Stimulated activated CD4-positive, alpha-beta T cell treated with anti-CD3 and anti-CD28 coated beads, Interleukin-4, amount 100 ng/mL, for 4 hours (primary cell): ENCODE results near the gene RPS24.

Source experiments
- DNase-seq, 2 experiments: peaks; one replicate each; pipeline ENCODE4 v3.0.0-alpha.2; 2020

The RPS24 gene

GRCh38 chr10:78028438-78029268, 5.0 kb upstream of the RPS24 start:
- no peak for DNase-seq

GRCh38 chr10:78029269-78030226, 4.1 kb upstream of the RPS24 start, which contains the start of gene POLR3A:
Gene POLR3A (minus strand): TSS chr10:78029515. CDS start chr10:78029407, 108 bp downstream.
- DNase-seq = peak; percentile 88 to 91

GRCh38 chr10:78033387-78033636, 351 bp upstream of the RPS24 start:
- no peak for DNase-seq

GRCh38 chr10:78035025-78035424, 1.4 kb downstream of the RPS24 start:
- DNase-seq = no peak

- DNase-seq = no peak
These were observed 1.8 kb downstream of the RPS24 start for GRCh38 chr10:78035437-78035836.

- no peak for DNase-seq
These were observed 2.4 kb downstream of the RPS24 start for GRCh38 chr10:78035933-78036583.

- no peak for DNase-seq
These were observed 4.4 kb downstream of the RPS24 start for GRCh38 chr10:78038105-78038504.

DNA sequence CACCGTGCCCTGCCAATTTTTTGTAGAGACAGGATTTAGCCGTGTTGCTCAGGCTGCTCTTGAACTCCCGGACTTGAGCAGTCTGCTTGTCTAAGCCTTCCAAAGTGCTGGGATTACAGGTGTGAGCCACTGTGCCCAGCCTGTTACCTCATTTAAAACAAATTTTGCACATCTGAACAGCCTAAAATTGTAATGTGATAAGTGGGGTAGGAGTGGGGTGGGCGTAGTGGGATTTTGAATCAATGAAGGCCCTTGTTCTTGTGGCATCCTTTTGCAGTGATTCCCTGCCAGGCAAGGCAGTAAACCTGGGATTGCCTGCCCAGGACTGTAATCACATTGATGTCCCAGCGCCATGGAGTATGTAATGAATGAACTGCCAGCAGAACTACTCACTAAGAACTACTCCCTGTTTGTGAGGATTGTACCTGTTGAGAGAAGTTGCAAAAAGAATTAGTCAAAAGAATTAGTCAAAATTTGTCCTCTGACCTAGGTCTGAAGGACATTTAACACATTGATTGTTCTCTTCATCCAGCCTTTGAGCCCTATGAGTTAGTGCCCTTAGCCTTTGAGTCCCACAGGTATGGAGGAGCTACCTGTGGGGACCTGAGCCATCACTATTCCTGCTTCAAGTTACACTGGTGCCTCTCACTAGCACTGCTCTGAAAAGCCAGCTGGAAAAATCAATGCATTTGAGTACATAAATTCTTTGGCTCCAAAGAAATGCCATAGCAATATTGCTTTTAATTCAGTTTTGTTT, 5.3 kb downstream of the RPS24 start:
- no peak for DNase-seq

DNA sequence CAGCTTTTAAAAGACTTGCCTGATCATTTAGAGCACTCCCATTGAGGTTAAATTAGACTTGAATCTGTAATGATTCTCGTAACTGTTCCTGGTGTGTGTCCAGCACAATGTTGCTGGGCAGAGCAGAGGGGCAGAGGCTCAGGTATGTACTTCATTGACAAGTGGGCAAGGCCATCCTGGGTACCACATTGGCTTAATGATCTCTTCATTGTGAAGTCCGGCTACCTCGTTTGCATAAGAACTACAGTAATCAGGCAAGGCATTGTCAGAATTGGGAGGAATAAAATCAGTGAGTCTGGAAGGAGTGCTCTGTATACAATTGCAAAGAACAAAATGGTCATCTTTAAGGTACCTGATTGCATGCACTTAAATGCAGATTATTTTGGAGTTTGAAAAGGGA, 6.1 kb downstream of the RPS24 start:
- no peak for DNase-seq

DNA sequence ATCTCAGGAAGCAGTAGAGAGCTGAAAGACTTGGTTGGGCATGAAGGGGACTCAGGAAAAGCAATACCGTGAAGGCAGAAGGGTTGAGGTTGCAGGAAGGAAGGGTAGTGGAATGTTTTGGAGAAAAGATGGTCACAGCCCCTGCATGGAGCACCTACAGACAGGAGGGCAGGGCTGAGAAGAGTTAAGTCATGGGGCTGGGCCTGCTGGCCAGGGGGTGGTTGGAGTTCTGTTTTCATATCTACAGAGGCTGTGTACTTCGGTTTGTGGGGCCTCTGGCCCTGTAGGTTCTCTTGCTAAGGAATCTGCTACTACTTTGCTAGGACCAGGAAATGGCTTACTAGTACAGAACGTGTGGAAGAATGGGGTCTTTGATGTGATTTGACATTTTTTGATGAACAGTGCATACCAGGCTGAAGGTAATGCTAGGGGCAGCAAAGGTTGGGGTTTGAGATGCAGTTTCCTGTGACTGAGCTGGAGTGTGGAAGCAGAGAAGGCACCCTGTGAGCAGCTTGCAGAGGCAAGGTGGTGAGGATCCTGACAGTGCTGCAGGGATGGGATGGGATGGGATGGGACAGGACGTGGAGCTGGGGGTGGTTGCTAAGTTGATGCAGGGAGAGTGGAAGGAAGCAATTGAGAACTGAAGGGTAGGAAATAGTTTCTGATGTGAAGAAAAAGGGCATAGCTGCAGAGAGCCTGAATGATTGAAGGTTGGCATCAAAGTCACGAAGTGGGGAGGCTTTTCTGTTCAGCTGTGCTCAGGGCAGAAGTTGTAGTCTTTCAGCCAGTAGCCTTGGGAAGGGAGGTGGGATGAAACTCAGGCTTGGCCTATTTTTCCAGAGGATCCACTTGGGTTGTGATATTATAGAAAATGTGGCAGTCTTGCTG, 7.8 kb downstream of the RPS24 start:
- DNase-seq = no peak

GRCh38 chr10:78042058-78042751, 8.5 kb downstream of the RPS24 start:
- DNase-seq = no peak

DNA sequence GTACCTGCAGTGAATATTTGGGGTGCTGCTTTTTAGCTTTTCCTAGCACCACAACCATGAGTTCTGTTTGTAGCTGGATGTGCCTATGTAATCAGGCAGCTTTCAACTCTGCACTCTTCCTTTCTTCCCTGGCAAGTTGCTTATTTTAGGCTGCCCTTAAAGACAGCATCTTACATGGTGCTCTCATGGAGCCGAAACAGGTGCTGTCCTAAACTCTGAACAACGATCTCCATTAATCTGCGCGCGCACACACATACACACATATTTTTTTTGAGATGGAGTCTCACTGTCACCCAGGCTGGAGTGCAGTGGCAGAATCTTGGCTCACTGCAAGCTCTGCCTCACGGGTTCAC, 9.1 kb downstream of the RPS24 start:
- DNase-seq = no peak

GRCh38 chr10:78044179-78044578, 10.5 kb downstream of the RPS24 start:
- no peak for DNase-seq

GRCh38 chr10:78044699-78045098, 11.0 kb downstream of the RPS24 start:
- no peak for DNase-seq

- DNase-seq = no peak
These were observed 11.6 kb downstream of the RPS24 start for GRCh38 chr10:78045237-78045636.

DNA sequence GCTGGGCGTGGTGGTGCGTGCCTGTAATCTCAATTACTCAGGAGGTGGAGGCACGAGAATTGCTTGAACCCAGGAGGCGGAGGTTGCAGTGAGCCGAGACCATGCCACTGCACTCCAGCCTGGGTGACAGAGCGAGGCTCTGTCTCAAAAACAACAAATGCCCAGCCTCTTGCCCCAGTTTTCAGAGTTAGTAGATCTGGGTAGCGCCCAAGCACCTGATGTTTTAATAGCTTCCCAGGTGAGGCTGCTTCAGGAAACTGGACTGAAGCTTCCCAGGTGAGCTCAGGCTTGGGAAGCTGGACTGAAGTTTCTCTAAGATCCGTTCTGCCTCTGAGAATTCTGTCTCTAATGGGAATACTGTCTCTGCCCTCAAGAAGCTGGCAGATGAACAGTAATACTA, 12.2 kb downstream of the RPS24 start:
- no peak for DNase-seq

GRCh38 chr10:78046711-78047269, 13.1 kb downstream of the RPS24 start:
- DNase-seq = no peak

DNA sequence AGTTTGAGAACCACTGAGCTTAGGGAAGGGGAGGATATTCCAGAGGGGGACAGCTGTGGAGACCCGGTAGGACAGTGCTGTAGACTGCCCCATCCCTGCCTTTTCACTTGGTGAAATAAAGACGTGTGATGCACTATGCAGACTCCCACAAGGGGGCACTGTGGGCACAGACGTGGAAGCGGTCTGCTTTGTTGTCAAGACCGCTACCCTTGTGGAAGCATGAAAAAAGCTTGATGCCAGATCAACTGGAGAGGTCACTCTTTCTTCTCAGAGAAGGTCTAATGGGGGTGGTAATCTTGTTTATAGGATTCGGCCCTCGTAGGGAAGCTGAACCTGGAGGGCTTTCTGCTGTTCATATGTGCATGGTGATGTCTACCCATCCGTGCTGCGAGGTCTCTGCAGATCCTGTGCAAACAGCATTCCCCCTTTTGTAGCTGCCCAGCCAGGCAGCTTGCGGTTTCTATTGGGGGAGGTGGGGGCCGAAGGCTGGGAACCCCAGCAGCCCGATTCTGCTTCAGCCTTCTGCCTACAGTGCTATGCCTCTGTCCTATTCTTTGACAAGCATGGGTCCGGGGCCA, 13.7 kb downstream of the RPS24 start:
- DNase-seq = peak; percentile 70 to 82

DNA sequence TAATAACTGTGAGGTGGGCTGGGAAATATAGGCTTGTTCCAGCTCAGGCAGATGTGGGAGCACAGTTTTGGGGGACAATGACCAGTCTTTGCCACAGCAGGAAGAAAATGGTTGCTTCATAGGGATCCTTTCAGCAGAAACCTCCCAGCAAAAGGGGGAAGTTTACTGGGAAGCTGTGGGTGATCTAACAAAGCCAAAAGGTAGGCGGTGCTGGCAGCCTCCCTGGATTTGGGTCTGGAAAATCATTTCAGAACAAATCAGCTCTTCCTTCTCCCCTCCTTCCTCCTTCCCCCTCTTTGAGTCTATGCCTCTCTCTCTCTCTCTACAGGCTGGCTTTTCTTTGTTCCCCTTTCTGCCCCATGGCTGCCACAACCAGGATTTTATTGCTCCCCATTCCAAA, 16.2 kb downstream of the RPS24 start:
- DNase-seq = no peak

DNA sequence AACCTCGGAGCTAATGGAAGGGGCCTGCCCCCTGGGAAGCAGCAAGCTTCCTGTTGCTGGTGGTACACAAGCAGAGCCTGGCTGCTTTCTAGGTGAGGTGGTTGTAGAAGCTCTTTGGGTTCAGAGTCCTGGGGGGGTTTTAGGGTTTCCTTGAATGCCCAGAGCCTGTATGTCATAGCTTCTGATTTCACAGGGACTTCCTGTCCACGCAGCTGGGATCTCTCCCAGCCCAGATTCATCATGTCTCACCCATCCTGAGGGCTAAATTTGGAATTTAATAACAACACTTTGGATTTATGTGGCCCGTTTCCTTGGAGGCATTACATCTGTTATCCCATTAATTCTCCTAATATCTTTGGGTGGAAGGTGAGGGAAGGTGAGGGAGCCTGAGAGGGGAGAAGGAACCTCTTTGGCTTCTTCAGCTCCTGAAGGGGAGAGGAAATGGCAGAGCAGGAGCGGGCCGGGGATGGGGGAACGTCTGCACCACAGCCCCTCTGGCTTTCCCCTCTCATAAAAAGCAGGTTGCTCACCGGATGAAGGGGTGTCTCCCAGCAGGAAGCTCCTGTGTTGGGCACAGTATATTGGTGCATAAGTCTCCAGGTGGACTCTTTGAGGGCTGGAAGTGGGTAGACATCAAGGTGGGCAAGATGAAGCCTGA, 19.7 kb downstream of the RPS24 start:
- no peak for DNase-seq
